Osteoblast (primary cell): ENCODE results near the gene HIRIP3. TPM values are rescaled to one million over a fixed set of nuclear protein-coding genes. Genes with fewer than 3 reads are reported as not detected.

Source experiments
- DNase-seq: peaks from one replicate; pipeline ENCODE4 v3.0.0; 2011; ENCODE audit warnings: low spot score, mixed read lengths; ENCODE audit not compliant: insufficient read length; ENCODE audit errors: missing footprints
- H2AFZ ChIP-seq: 2 replicates; pipeline ENCODE4 v1.6.0; 2011; ENCODE audit warnings: mild to moderate bottlenecking, low read length
- H3K27ac ChIP-seq: 2 replicates; pipeline ENCODE4 v1.5.1; 2011; ENCODE audit warnings: mild to moderate bottlenecking, low read depth, low read length, moderate library complexity
- H3K27me3 ChIP-seq: 2 replicates; pipeline ENCODE4 v1.6.0; 2012; ENCODE audit warnings: mild to moderate bottlenecking, control low read depth, inconsistent platforms, low read length, moderate library complexity; ENCODE audit not compliant: insufficient read depth
- H3K36me3 ChIP-seq: 2 replicates; pipeline ENCODE4 v1.5.1; 2011; ENCODE audit warnings: mild to moderate bottlenecking, low read length, control low read depth, moderate library complexity; ENCODE audit not compliant: insufficient read depth
- H3K4me1 ChIP-seq: 2 replicates; pipeline ENCODE4 v1.5.1; 2011; ENCODE audit warnings: mild to moderate bottlenecking, low read length, control low read depth, moderate library complexity; ENCODE audit not compliant: insufficient read depth
- H3K4me2 ChIP-seq: 2 replicates; pipeline ENCODE4 v1.6.0; 2011; ENCODE audit warnings: mild to moderate bottlenecking, low read length; ENCODE audit not compliant: insufficient read depth
- H3K4me3 ChIP-seq: fragments of 200-600 bp; sonication (generic); 3 replicates; pipeline ENCODE4 v1.5.1; 2012; ENCODE audit warnings: mild to moderate bottlenecking, low read length, inconsistent platforms; ENCODE audit not compliant: insufficient read depth
- H3K79me2 ChIP-seq: 2 replicates; pipeline ENCODE4 v1.6.0; 2012; ENCODE audit warnings: mild to moderate bottlenecking, low read length, control low read depth, inconsistent platforms; ENCODE audit not compliant: insufficient read depth
- H3K9me3 ChIP-seq: 2 replicates; pipeline ENCODE4 v1.5.1; 2011; ENCODE audit warnings: low read depth, low read length, control low read depth
- H4K20me1 ChIP-seq: 2 replicates; pipeline ENCODE4 v1.6.0; 2012; ENCODE audit warnings: mild to moderate bottlenecking, low read length, control low read depth; ENCODE audit not compliant: insufficient read depth
- CTCF ChIP-seq: IDR thresholded peaks from 2 replicates; pipeline ENCODE4 v1.5.1; 2011; ENCODE audit warnings: mild to moderate bottlenecking, low read depth, low read length, moderate library complexity; ENCODE audit errors: extremely low read depth
- total RNA-seq: library from RNA; depleted of rRNA; stranded (reverse); fragments of >200 nt; gene quantifications from 2 replicates; pipeline ENCODE4 v1.2.3, GENCODE V29; 2012

The HIRIP3 gene
- total RNA-seq, 1 donor: 5.8 TPM

GRCh38 chr16:30007378-30007895 lies 12.0 kb upstream of the HIRIP3 start:
- Histone ChIP-seq H3K27me3 (peaks cover 30% of the 10 kb centered on the region), H3K79me2 (no peaks in the 10 kb centered on the region), H3K9me3 (no peaks in the 10 kb centered on the region), H2AFZ (no peak overlapping the region), H3K27ac (no peak overlapping the region), H4K20me1 (no peaks in the 10 kb centered on the region), H3K4me3 (no peak overlapping the region), H3K4me2 (no peak overlapping the region), H3K4me1 (peaks cover 6% of the 10 kb centered on the region), H3K36me3 (no peaks in the 10 kb centered on the region)
- peak; percentile 84 for DNase-seq
- no peak for TF ChIP-seq CTCF

GRCh38 chr16:30006659-30007377 lies 11.4 kb upstream of the HIRIP3 start:
- Histone ChIP-seq H4K20me1 (no peaks in the 10 kb centered on the region), H3K4me1 (peaks cover under 1% of the 10 kb centered on the region), H3K4me3 (no peak overlapping the region), H3K79me2 (no peaks in the 10 kb centered on the region), H3K4me2 (no peak overlapping the region), H3K27me3 (peaks cover 23% of the 10 kb centered on the region), H3K9me3 (no peaks in the 10 kb centered on the region), H2AFZ (no peak overlapping the region), H3K27ac (no peak overlapping the region), H3K36me3 (peaks cover 1% of the 10 kb centered on the region)
- no peak for DNase-seq
- no peak for TF ChIP-seq CTCF

- peaks cover 18% of the 10 kb centered on the region for H3K27me3 ChIP-seq
- peaks cover 7% of the 10 kb centered on the region for H3K36me3 ChIP-seq
- H4K20me1 ChIP-seq: no peaks in the 10 kb centered on the region
- H3K4me1 ChIP-seq: no peaks in the 10 kb centered on the region
- no peak overlapping the region for H2AFZ ChIP-seq
- no peak for DNase-seq
- H3K27ac ChIP-seq: no peak overlapping the region
- TF ChIP-seq CTCF: no peak
- H3K9me3 ChIP-seq: no peaks in the 10 kb centered on the region
- no peak overlapping the region for H3K4me3 ChIP-seq
- H3K79me2 ChIP-seq: no peaks in the 10 kb centered on the region
- no peak overlapping the region for H3K4me2 ChIP-seq
Measured at GRCh38 chr16:30006095-30006473, 10.7 kb upstream of the HIRIP3 start.

GRCh38 chr16:30005341-30006094 lies 10.1 kb upstream of the HIRIP3 start:
- DNase-seq: peak; percentile 98
- peak; percentile 82 for TF ChIP-seq CTCF
- Histone ChIP-seq H3K4me2 (peak overlapping the region; percentile 45), H3K27me3 (peaks cover 17% of the 10 kb centered on the region), H3K9me3 (no peaks in the 10 kb centered on the region), H4K20me1 (no peaks in the 10 kb centered on the region), H3K36me3 (peaks cover 7% of the 10 kb centered on the region), H3K4me3 (no peak overlapping the region), H2AFZ (no peak overlapping the region), H3K4me1 (no peaks in the 10 kb centered on the region), H3K27ac (no peak overlapping the region), H3K79me2 (no peaks in the 10 kb centered on the region)
